H1 (cell line): ENCODE measurements around the gene TLE2. TPM values are rescaled to one million over a fixed set of nuclear protein-coding genes. Genes with fewer than 3 reads are reported as not detected.

Experiments used
- CTCF ChIA-PET: fragments of 300-600 bp; sonication (Branson Sonifier 250); formaldehyde crosslinking; loops from one replicate; lab custom pipeline; 2021; ENCODE audit not compliant: partially characterized antibody; lab: Charles Lee
- POLR2A ChIA-PET: fragments of 300-600 bp; sonication (Branson Sonifier 250); formaldehyde crosslinking; loops from one replicate; lab custom pipeline; 2021; ENCODE audit warnings: inconsistent platforms; ENCODE audit not compliant: partially characterized antibody; lab: Charles Lee
- DNase-seq, 2 experiments: peaks; one replicate each; pipeline versions ENCODE4 v3.0.0 to v3.0.0-alpha.2; 2010 to 2022; ENCODE audit warnings: low spot score in 2 of 2, low read depth in 1 of 2, mixed read lengths in 1 of 2
- FAIRE-seq: peaks from 2 replicates; lab custom pipeline; 2011; peaks lifted over from hg19 to GRCh38; lab: Jason Lieb, UNC
- H2AFZ ChIP-seq: 2 replicates; pipeline ENCODE4 v1.8.1; 2012; ENCODE audit warnings: low read length, inconsistent platforms
- H2AK5ac ChIP-seq: 2 replicates; pipeline ENCODE4 v1.6.1; 2013; ENCODE audit warnings: low read depth, low read length
- H2BK120ac ChIP-seq: replicated peaks from 2 replicates; pipeline ENCODE3; 2013; ENCODE audit warnings: low read depth, low read length, inconsistent platforms
- H2BK12ac ChIP-seq: 2 replicates; pipeline ENCODE4 v1.6.1; 2013; ENCODE audit warnings: low read depth, low read length
- H2BK15ac ChIP-seq: 2 replicates; pipeline ENCODE4 v1.6.1; 2013; ENCODE audit warnings: low read length
- H2BK20ac ChIP-seq: 2 replicates; pipeline ENCODE4 v1.6.1; 2013; ENCODE audit warnings: low read length
- H2BK5ac ChIP-seq: 2 replicates; pipeline ENCODE4 v1.6.1; 2013; ENCODE audit warnings: low read depth, low read length
- H3K14ac ChIP-seq: 2 replicates; pipeline ENCODE4 v1.6.1; 2013; ENCODE audit warnings: inconsistent platforms; ENCODE audit not compliant: insufficient read length
- H3K18ac ChIP-seq: 2 replicates; pipeline ENCODE4 v1.6.1; 2013; ENCODE audit warnings: low read length; ENCODE audit errors: extremely low read depth
- H3K23ac ChIP-seq: 2 replicates; pipeline ENCODE4 v1.6.1; 2013; ENCODE audit warnings: inconsistent platforms; ENCODE audit not compliant: insufficient read length
- H3K23me2 ChIP-seq: 2 replicates; pipeline ENCODE4 v1.6.1; 2013; ENCODE audit warnings: low read depth, low read length
- H3K27ac ChIP-seq: 2 replicates; pipeline ENCODE4 v1.6.1; 2011; ENCODE audit warnings: low read depth, low read length, inconsistent platforms
- H3K27me3 ChIP-seq, 4 experiments: replicated peaks in 1 of 4; 1 replicate in 1 of 4; 2 replicates in 3 of 4; pipeline versions ENCODE4 v1.6.1 to v1.8.1; 2011 to 2013; ENCODE audit warnings: low read length in 3 of 4, mild to moderate bottlenecking in 3 of 4, inconsistent platforms in 2 of 4, mixed read lengths in 2 of 4, moderate library complexity in 1 of 4; ENCODE audit not compliant: control insufficient read depth in 3 of 4, insufficient read depth in 3 of 4; ENCODE audit errors: extremely low read depth in 1 of 4
- H3K36me3 ChIP-seq, 4 experiments: 2 replicates each; pipeline versions ENCODE4 v1.6.1 to v1.8.1; 2011 to 2013; ENCODE audit warnings: mild to moderate bottlenecking in 4 of 4, low read length in 3 of 4, moderate library complexity in 2 of 4, control low read depth in 1 of 4, inconsistent platforms in 1 of 4; ENCODE audit not compliant: insufficient read depth in 4 of 4, control insufficient read depth in 2 of 4
- H3K4ac ChIP-seq: replicated peaks from 2 replicates; pipeline ENCODE3; 2013; ENCODE audit warnings: low read length, low read depth, mixed read lengths, inconsistent platforms; ENCODE audit not compliant: insufficient read length
- H3K4me1 ChIP-seq, 4 experiments: replicated peaks in 1 of 4; 1 replicate in 1 of 4; 2 replicates in 3 of 4; pipeline versions ENCODE4 v1.6.1 to v1.8.1; 2011 to 2013; ENCODE audit warnings: low read length in 3 of 4, inconsistent platforms in 2 of 4, mixed read lengths in 1 of 4; ENCODE audit not compliant: insufficient read depth in 4 of 4, control insufficient read depth in 3 of 4
- H3K4me2 ChIP-seq, 2 experiments: 2 replicates each; pipeline versions ENCODE4 v1.6.1 to v1.8.1; 2011 to 2013; ENCODE audit warnings: low read depth in 2 of 2, low read length in 2 of 2, control low read depth in 1 of 2, inconsistent platforms in 1 of 2, mild to moderate bottlenecking in 1 of 2; ENCODE audit not compliant: insufficient read depth in 1 of 2
- H3K4me3 ChIP-seq, 4 experiments: fragments of 200-600, 300-600 bp in 1 of 4; sonication (generic), shearing (Covaris generic), sonication (Bioruptor Twin) in 1 of 4; 2 replicates each; pipeline versions ENCODE4 v1.5.1 to v1.8.1; 2011 to 2016; ENCODE audit warnings: low read length in 4 of 4, low read depth in 3 of 4, control low read depth in 2 of 4, inconsistent platforms in 2 of 4, mild to moderate bottlenecking in 2 of 4, mixed read lengths in 1 of 4, moderate library complexity in 1 of 4; ENCODE audit not compliant: insufficient read depth in 2 of 4; ENCODE audit errors: extremely low read depth in 1 of 4
- H3K56ac ChIP-seq: replicated peaks from 2 replicates; pipeline ENCODE3; 2013; ENCODE audit warnings: low read depth, mild to moderate bottlenecking, mixed read lengths, low read length, inconsistent platforms; ENCODE audit not compliant: insufficient read length
- H3K79me1 ChIP-seq: 2 replicates; pipeline ENCODE4 v1.6.1; 2013; ENCODE audit warnings: low read depth, low read length, control low read depth
- H3K79me2 ChIP-seq, 2 experiments: 2 replicates each; pipeline versions ENCODE4 v1.6.1 to v1.8.1; 2012 to 2013; ENCODE audit warnings: low read length in 2 of 2, mild to moderate bottlenecking in 2 of 2, inconsistent platforms in 1 of 2; ENCODE audit not compliant: insufficient read depth in 2 of 2, control insufficient read depth in 1 of 2
- H3K9ac ChIP-seq, 4 experiments: replicated peaks in 1 of 4; 1 replicate in 1 of 4; 2 replicates in 3 of 4; pipeline versions ENCODE4 v1.6.1 to v1.8.1; 2011 to 2013; ENCODE audit warnings: low read depth in 3 of 4, low read length in 3 of 4, control low read depth in 2 of 4, mild to moderate bottlenecking in 2 of 4, moderate library complexity in 2 of 4, inconsistent platforms in 1 of 4; ENCODE audit errors: extremely low read depth in 1 of 4
- H3K9me3 ChIP-seq, 2 experiments: 2 replicates each; pipeline versions ENCODE4 v1.6.1 to v1.8.1; 2012 to 2013; ENCODE audit warnings: mild to moderate bottlenecking in 2 of 2, moderate library complexity in 2 of 2, control low read depth in 1 of 2, inconsistent platforms in 1 of 2, low read depth in 1 of 2, low read length in 1 of 2, mixed read lengths in 1 of 2; ENCODE audit not compliant: insufficient read depth in 2 of 2
- H4K20me1 ChIP-seq, 2 experiments: replicated peaks in 1 of 2; 2 replicates each; pipeline versions ENCODE3 to v1.8.1; 2011 to 2013; ENCODE audit warnings: inconsistent platforms in 2 of 2, low read length in 2 of 2, mild to moderate bottlenecking in 1 of 2; ENCODE audit not compliant: insufficient read depth in 2 of 2, control insufficient read depth in 1 of 2
- H4K5ac ChIP-seq: 2 replicates; pipeline ENCODE4 v1.6.1; 2013; ENCODE audit warnings: low read length, low read depth, mixed read lengths, inconsistent platforms; ENCODE audit not compliant: insufficient read length
- H4K8ac ChIP-seq: 2 replicates; pipeline ENCODE4 v1.8.0; 2013; ENCODE audit warnings: mild to moderate bottlenecking, moderate library complexity, low read length, inconsistent platforms; ENCODE audit not compliant: insufficient read depth; ENCODE audit errors: extremely low read depth
- H4K91ac ChIP-seq: replicated peaks from 2 replicates; pipeline ENCODE3; 2013; ENCODE audit warnings: low read length, mixed read lengths, inconsistent platforms; ENCODE audit not compliant: insufficient read length
- SIN3A ChIP-seq, 2 experiments: IDR thresholded peaks in 1 of 2; conservative IDR thresholded peaks in 1 of 2; 2 replicates each; pipeline ENCODE4 v1.6.1; 2011 to 2012; ENCODE audit warnings: low read length in 2 of 2, improper control_type of control experiment in 1 of 2, low read depth in 1 of 2, mild to moderate bottlenecking in 1 of 2
- SIRT6 ChIP-seq: IDR thresholded peaks from one replicate; pipeline ENCODE4 v1.7.1; 2012; ENCODE audit warnings: low read length, inconsistent platforms
- SIX5 ChIP-seq: IDR thresholded peaks from 2 replicates; pipeline ENCODE4 v1.6.1; 2011; ENCODE audit warnings: mild to moderate bottlenecking, low read depth, low read length
- WGBS, 2 experiments: shearing (Covaris generic) in 1 of 2; methylation state at CpG; one replicate each; pipeline versions ENCODE4 v1.1.6 to v1.1.7; 2013 to 2015; ENCODE audit warnings: low lambda C conversion rate in 2 of 2, mixed read lengths in 2 of 2, inconsistent platforms in 1 of 2, low coverage in 1 of 2, missing lambda C conversion rate in 1 of 2; ENCODE audit not compliant: insufficient replicate concordance in 2 of 2, insufficient coverage in 1 of 2, insufficient read length in 1 of 2; ENCODE audit errors: extremely low coverage in 1 of 2, missing lambda C conversion rate in 1 of 2; 5-methylcytosine and 5-hydroxymethylcytosine counted together
- polyA plus RNA-seq, 7 experiments: library from polyadenylated mRNA; depleted of rRNA in 3 of 7; stranded (reverse) in 5 of 7; unstranded in 2 of 7; fragments of >200 nt in 5 of 7; fragments of 200-250 nt in 2 of 7; gene quantifications; 1 replicate in 5 of 7; 2 replicates in 1 of 7; 4 replicates in 1 of 7; pipeline versions ENCODE4 v1.2.1 to v1.2.3, GENCODE V29; 2011 to 2013; ENCODE audit warnings: missing spikeins in 2 of 7, mixed read lengths in 2 of 7
- total RNA-seq: library from RNA; stranded (reverse); fragmentation: NEBNext Ultra II Directional; extraction: Animal tissue kit (Norgen Biotek cat#: 25700); gene quantifications from 2 replicates; pipeline ENCODE4 v1.2.1, GENCODE V29; 2021

TLE2 gene
- total and polyA plus RNA-seq, 2 of the 8 experiments (the other 6 are each of a cell fraction or from before 2014, with no cell fraction given) = 8.0 to 11.5 TPM

DNA sequence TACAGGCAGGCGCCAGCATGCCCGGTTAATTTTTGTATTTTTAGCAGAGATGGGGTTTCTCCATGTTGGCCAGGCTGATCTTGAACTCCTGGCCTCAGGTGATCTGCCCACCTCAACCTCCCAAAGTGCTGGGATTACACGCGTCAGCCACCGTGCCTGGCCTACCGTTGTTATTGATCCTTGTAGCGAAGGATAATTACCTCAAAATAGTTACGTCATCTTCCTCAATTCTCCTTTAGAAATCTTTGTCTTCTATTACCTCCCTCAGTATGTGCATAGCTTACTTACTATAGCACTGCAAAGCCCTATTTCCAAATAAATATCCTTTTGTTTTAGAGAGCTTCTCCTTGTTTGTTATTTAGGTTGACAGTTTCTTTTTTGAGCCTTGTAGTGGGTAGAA, 61.1 kb downstream of the TLE2 start:
- no peak for TF ChIP-seq SIRT6
- TF ChIP-seq SIX5 = no peak
- no peak for TF ChIP-seq SIN3A (conservative IDR thresholded peaks at IDR 0.05 in 1 of 2, IDR thresholded peaks at IDR 0.05 in 1 of 2; ENCODE audit: low read depth in 1 of 2, low read length in 2 of 2)

More for the DNA sequence above, 61.1 kb downstream of the TLE2 start:
- no peak overlapping the region for H3K4me3 ChIP-seq
- DNase-seq (no peak), FAIRE-seq (no peak)
- no peaks in the 10 kb centered on the region for H3K79me1 ChIP-seq
- no peak overlapping the region for H2BK12ac ChIP-seq
- no peaks in the 10 kb centered on the region for H3K23me2 ChIP-seq
- H2AFZ ChIP-seq = no peak overlapping the region
- ChIA-PET CTCF (interaction anchor here (0.8 to 18.9 kb wide), 8 partner anchors 11 to 139 kb away, joined by 3 to 260 read pairs (median 6); no protein-coding TSS in a partner anchor), POLR2A (interaction anchor here (1.6 kb wide), 1 partner anchor 20 kb away, joined by 3 read pairs; no protein-coding TSS in a partner anchor)
- H3K79me2 ChIP-seq = no peaks in the 10 kb centered on the region
- H4K91ac ChIP-seq = no peak overlapping the region
- H3K27me3 ChIP-seq = no peaks in the 10 kb centered on the region
- H4K5ac ChIP-seq = no peak overlapping the region
- no peak overlapping the region for H2AK5ac ChIP-seq
- H3K23ac ChIP-seq = no peak overlapping the region
- H4K8ac ChIP-seq = no peak overlapping the region
- H3K36me3 ChIP-seq = no peaks in the 10 kb centered on the region
- no peak overlapping the region for H3K4me2 ChIP-seq
- H3K56ac ChIP-seq = no peak overlapping the region
- no peaks in the 10 kb centered on the region for H3K9me3 ChIP-seq
- no peak overlapping the region for H2BK120ac ChIP-seq
- no peak overlapping the region for H2BK20ac ChIP-seq
- H3K4ac ChIP-seq = no peak overlapping the region
- H3K18ac ChIP-seq = no peak overlapping the region
- H3K9ac ChIP-seq = no peak overlapping the region
- H3K4me1 ChIP-seq = no peaks in the 10 kb centered on the region
- no peaks in the 10 kb centered on the region for H4K20me1 ChIP-seq
- H3K14ac ChIP-seq = no peak overlapping the region
- H2BK5ac ChIP-seq = no peak overlapping the region
- no peak overlapping the region for H3K27ac ChIP-seq
- no peak overlapping the region for H2BK15ac ChIP-seq
- 79% methylated on average over 8 of the region's 8 CpGs; no CpG with 5 or more reads in 1 of the 2 experiments for WGBS, 2 experiments
